A549 (cell line): ENCODE measurements around the gene LMO7. TPM values are rescaled to one million over a fixed set of nuclear protein-coding genes. Genes with fewer than 3 reads are reported as not detected.

Experiments
- ATAC-seq, 2 experiments: fragments of 200-7000 bp in 1 of 2; fragments of >200 bp in 1 of 2; cut with Nextera tagmentation in 1 of 2; cut with Tn5 transposase in 1 of 2; 3 replicates each; pipeline versions ENCODE4 v1.8.0 to v1.9.1; 2018 to 2020; ENCODE audit warnings: mild to moderate bottlenecking in 1 of 2, moderate library complexity in 1 of 2
- CTCF ChIA-PET: fragments of 300-600 bp; sonication (Branson Sonifier 250); formaldehyde crosslinking; extraction: SDS; loops from one replicate; lab custom pipeline; 2021; ENCODE audit warnings: antibody characterized with exemption, inconsistent platforms; lab: Yijun Ruan, JAX
- POLR2A ChIA-PET: fragments of 350-600 bp; formaldehyde crosslinking; extraction: SDS; loops from one replicate; lab custom pipeline; 2021; ENCODE audit warnings: antibody characterized with exemption, inconsistent platforms; lab: Yijun Ruan, JAX
- DNase-seq, 2 experiments: peaks; one replicate each; pipeline versions ENCODE4 v3.0.0 to v3.0.0-alpha.2; 2011 to 2016; ENCODE audit warnings: low read depth in 1 of 2, low spot score in 1 of 2
- FAIRE-seq: peaks from 2 replicates; lab custom pipeline; 2011; peaks lifted over from hg19 to GRCh38; lab: Jason Lieb, UNC
- H3K27ac ChIP-seq, 2 experiments: fragments of >200 bp; sonication (Bioruptor Twin); formaldehyde crosslinking; 3 replicates each; pipeline ENCODE4 v1.5.1; 2016 to 2017
- H3K4me1 ChIP-seq: fragments of >200 bp; sonication (Bioruptor Twin); formaldehyde crosslinking; 3 replicates; pipeline ENCODE4 v1.6.1; 2016
- H3K4me2 ChIP-seq: fragments of >200 bp; sonication (Bioruptor Twin); formaldehyde crosslinking; 3 replicates; pipeline ENCODE4 v1.6.1; 2016
- H3K4me3 ChIP-seq: fragments of >200 bp; sonication (Bioruptor Twin); formaldehyde crosslinking; 3 replicates; pipeline ENCODE4 v1.5.1; 2016
- H3K9me3 ChIP-seq: fragments of >200 bp; sonication (Bioruptor Twin); formaldehyde crosslinking; 3 replicates; pipeline ENCODE4 v1.6.1; 2016
- CHD4 ChIP-seq: fragments of 200-600 bp; sonication (generic); IDR thresholded peaks from 2 replicates; pipeline ENCODE4 v1.6.1; 2016; ENCODE audit warnings: antibody characterized with exemption, mild to moderate bottlenecking, borderline replicate concordance
- E2F6 ChIP-seq: IDR thresholded peaks from 2 replicates; pipeline ENCODE4 v1.6.1; 2012; ENCODE audit warnings: low read depth, borderline replicate concordance
- EHF ChIP-seq: fragments of 250-450 bp; sonication (Bioruptor Pico); IDR thresholded peaks from 2 replicates; pipeline ENCODE4 v1.5.0; 2020; ENCODE audit warnings: mild to moderate bottlenecking
- FOSB ChIP-seq: fragments of 250-450 bp; sonication (Bioruptor Pico); IDR thresholded peaks from 2 replicates; pipeline ENCODE4 v1.5.0; 2020; ENCODE audit warnings: mild to moderate bottlenecking, moderate library complexity
- FOXS1 ChIP-seq: fragments of 250-450 bp; sonication (Bioruptor Pico); IDR thresholded peaks from 2 replicates; pipeline ENCODE4 v1.5.0; 2020; ENCODE audit warnings: mild to moderate bottlenecking, moderate library complexity
- HEYL ChIP-seq: fragments of 250-450 bp; sonication (Bioruptor Pico); IDR thresholded peaks from 2 replicates; pipeline ENCODE4 v1.8.0; 2021; ENCODE audit warnings: mild to moderate bottlenecking, moderate library complexity
- JUNB ChIP-seq: fragments of >200 bp; sonication (Bioruptor Twin); formaldehyde crosslinking; IDR thresholded peaks from 2 replicates; pipeline ENCODE4 v1.6.1; 2016
- KDM1A ChIP-seq: fragments of 200-600 bp; sonication (generic); IDR thresholded peaks from 2 replicates; pipeline ENCODE4 v1.6.1; 2016; ENCODE audit warnings: low read depth, mild to moderate bottlenecking
- MAZ ChIP-seq: fragments of 150-350 bp; IDR thresholded peaks from 2 replicates; pipeline ENCODE4 v1.6.1; 2014; ENCODE audit warnings: antibody characterized with exemption, low read depth, low read length, borderline replicate concordance
- NR3C1 ChIP-seq: fragments of >200 bp; sonication (Bioruptor Twin); formaldehyde crosslinking; IDR thresholded peaks from 3 replicates; pipeline ENCODE4 v1.6.1; 2017
- POLR2A ChIP-seq: IDR thresholded peaks from 2 replicates; pipeline ENCODE4 v1.6.1; 2012; ENCODE audit warnings: mild to moderate bottlenecking, low read length
- POLR2AphosphoS2 ChIP-seq: conservative IDR thresholded peaks from 2 replicates; pipeline ENCODE4 v1.6.1; 2012; ENCODE audit warnings: low read length, improper control_type of control experiment, inconsistent platforms
- RAD21 ChIP-seq, 2 experiments: fragments of >200 bp in 1 of 2; sonication (Bioruptor Twin) in 1 of 2; formaldehyde crosslinking in 1 of 2; IDR thresholded peaks in 1 of 2; conservative IDR thresholded peaks in 1 of 2; 2 replicates in 1 of 2; 3 replicates in 1 of 2; pipeline ENCODE4 v1.6.1; 2012 to 2018; ENCODE audit warnings: inconsistent platforms in 1 of 2
- RARB ChIP-seq: fragments of 250-450 bp; sonication (Bioruptor Pico); IDR thresholded peaks from 2 replicates; pipeline ENCODE4 v1.8.0; 2021; ENCODE audit warnings: mild to moderate bottlenecking, moderate library complexity
- REST ChIP-seq: fragments of 200-600 bp; sonication (generic); IDR thresholded peaks from 2 replicates; pipeline ENCODE4 v1.6.1; 2016; ENCODE audit warnings: antibody characterized with exemption, mild to moderate bottlenecking, moderate library complexity
- RFX5 ChIP-seq: fragments of 450-650 bp; IDR thresholded peaks from 2 replicates; pipeline ENCODE4 v1.7.1; 2014; ENCODE audit warnings: antibody characterized with exemption, mild to moderate bottlenecking, moderate library complexity
- RNF2 ChIP-seq: fragments of 200-600 bp; sonication (generic); IDR thresholded peaks from 2 replicates; pipeline ENCODE4 v1.6.1; 2016; ENCODE audit warnings: low read depth, mild to moderate bottlenecking, antibody characterized with exemption, moderate library complexity, borderline replicate concordance
- SMC3 ChIP-seq: fragments of >200 bp; sonication (Bioruptor Twin); formaldehyde crosslinking; IDR thresholded peaks from 3 replicates; pipeline ENCODE4 v1.6.1; 2018; ENCODE audit warnings: inconsistent platforms
- SREBF2 ChIP-seq: fragments of 450-650 bp; IDR thresholded peaks from 2 replicates; pipeline ENCODE4 v1.6.1; 2014; ENCODE audit warnings: mild to moderate bottlenecking, moderate library complexity
- ZSCAN20 ChIP-seq: fragments of 250-450 bp; sonication (Bioruptor Pico); IDR thresholded peaks from 2 replicates; pipeline ENCODE4 v1.8.0; 2022; ENCODE audit warnings: mild to moderate bottlenecking, moderate library complexity
- WGBS: methylation state at CpG from one replicate; pipeline ENCODE4 v1.1.6; 2017; ENCODE audit errors: missing lambda C conversion rate; 5-methylcytosine and 5-hydroxymethylcytosine counted together
- polyA plus RNA-seq, 4 experiments: library from polyadenylated mRNA; depleted of rRNA in 3 of 4; stranded (reverse); fragments of >200 nt; fragmentation: RNase III in 1 of 4; extraction: RNeasy Plus Mini Kit Qiagen cat#74134 plus additional on column Dnase treatment in 1 of 4; gene quantifications; 2 replicates in 3 of 4; 3 replicates in 1 of 4; pipeline ENCODE4 v1.2.3, GENCODE V29; 2011 to 2017

Gene LMO7
- polyA plus RNA-seq, 2 of the 4 experiments (the other 2 are of a cell fraction): 23.4 to 33.2 TPM

- TF ChIP-seq REST (no peak), EHF (no peak), RFX5 (no peak), KDM1A (no peak)
- TF ChIP-seq, all 56 proteins: peak for 0
Measured at GRCh38 chr13:75635101-75635827, 866 bp upstream of the LMO7 start (continued).

- POLR2A ChIA-PET: no interaction called here
Measured at GRCh38 chr13:75636436-75637180, 478 bp downstream of the LMO7 start.

GRCh38 chr13:75637181-75637750, 1.1 kb downstream of the LMO7 start:
- H3K4me1 ChIP-seq: no peaks in the 10 kb centered on the region
- POLR2A ChIA-PET: no interaction called here
- H3K4me3 ChIP-seq: no peak overlapping the region; the same call in 2 of the 3 replicates
- peak overlapping the region; percentile 98; the same call in 2 of the 3 replicates for H3K4me2 ChIP-seq
- DNase-seq (no peak), FAIRE-seq (no peak), ATAC-seq (no peak)
- CTCF ChIA-PET: no interaction called here
- H3K9me3 ChIP-seq: no peaks in the 10 kb centered on the region
- H3K27ac ChIP-seq: no peak overlapping the region
- WGBS: 84% methylated on average over 13 of the region's 17 CpGs
- no peak for TF ChIP-seq CHD4
- no peak for TF ChIP-seq RAD21 (conservative IDR thresholded peaks at IDR 0.05 in 1 of 2, IDR thresholded peaks at IDR 0.05 in 1 of 2)
- no peak for TF ChIP-seq ZSCAN20
- no peak for TF ChIP-seq RARB (CRISPR knock-in tag)
- no peak for TF ChIP-seq POLR2AphosphoS2
- no peak for TF ChIP-seq JUNB

More at GRCh38 chr13:75636436-75637180, 478 bp downstream of the LMO7 start:
- H3K4me3 ChIP-seq: peak overlapping the region; percentile 59
- FAIRE-seq: no peak
- no peak for TF ChIP-seq SMC3
- 0 out of 2 replicates have a peak, but pooled peaks have one; percentile 30 for TF ChIP-seq E2F6
- H3K4me2 ChIP-seq: peak overlapping the region; percentile 98
- no peaks in the 10 kb centered on the region for H3K9me3 ChIP-seq
- H3K27ac ChIP-seq: peak overlapping the region; percentile 51 to 87
- no peaks in the 10 kb centered on the region for H3K4me1 ChIP-seq
- no peak for DNase-seq
- 15% methylated on average over 9 of the region's 58 CpGs for WGBS
- peak; percentile 66 to 67 for ATAC-seq
- CTCF ChIA-PET: no interaction called here

GRCh38 chr13:75639454-75639853, 3.3 kb downstream of the LMO7 start:
- TF ChIP-seq SREBF2 (no peak), MAZ (no peak), HEYL (CRISPR knock-in tag) (no peak), FOSB (CRISPR knock-in tag) (no peak), FOXS1 (CRISPR knock-in tag) (no peak), RNF2 (no peak), RFX5 (no peak), NR3C1 (no peak), POLR2A (no peak)
- Histone ChIP-seq H3K4me1 (no peaks in the 10 kb centered on the region), H3K4me3 (no peak overlapping the region), H3K9me3 (no peaks in the 10 kb centered on the region), H3K4me2 (no peak overlapping the region), H3K27ac (no peak overlapping the region)
- ChIA-PET CTCF (no interaction called here), POLR2A (no interaction called here)
- ATAC-seq (no peak), DNase-seq (no peak), FAIRE-seq (no peak)
- WGBS: 89% methylated on average over 2 of the region's 2 CpGs
